Peyer's patch (tissue), 4 donors: Measurements from ENCODE around the gene FRMD4A.

Source experiments
- CTCF ChIP-seq, 6 experiments: fragments of 450-650 bp in 4 of 6; fragments of 200-600 bp in 2 of 6; sonication (generic) in 1 of 6; IDR thresholded peaks; one replicate each; pipeline ENCODE4 v1.5.1; 2017 to 2019; ENCODE audit warnings: antibody characterized with exemption in 6 of 6, mild to moderate bottlenecking in 3 of 6, moderate library complexity in 1 of 6
- POLR2A ChIP-seq, 2 donors: fragments of 450-650 bp; IDR thresholded peaks; one replicate each; pipeline ENCODE4 v1.5.1; 2017; ENCODE audit warnings: antibody characterized with exemption in 2 of 2, mild to moderate bottlenecking in 2 of 2, moderate library complexity in 2 of 2

- no peak for TF ChIP-seq POLR2A (IDR thresholded peaks at IDR 0.05)
- TF ChIP-seq CTCF (IDR thresholded peaks at IDR 0.05), result no peak
These were observed 483.5 kb downstream of the FRMD4A start for GRCh38 chr10:13847201-13847631.
